Head of caudate nucleus (tissue), 42 donors: ENCODE data around the gene CETN1.

Experiments
- DNase-seq, 42 donors: peaks; one replicate each; pipeline versions ENCODE4 v3.0.0 to v3.0.0-alpha.2; 2020 to 2021; ENCODE audit warnings: mixed read lengths in 7 of 42
- intact Hi-C: fragments of 100-400 bp; cut with DNase I; formaldehyde crosslinking; loops from one replicate; pipeline ENCODE4 v1.15.0; 2022

Gene CETN1

GRCh38 chr18:574865-575645 is 5.1 kb upstream of the CETN1 start:
- intact Hi-C loops, result no loop called here
- no peak for DNase-seq

DNA sequence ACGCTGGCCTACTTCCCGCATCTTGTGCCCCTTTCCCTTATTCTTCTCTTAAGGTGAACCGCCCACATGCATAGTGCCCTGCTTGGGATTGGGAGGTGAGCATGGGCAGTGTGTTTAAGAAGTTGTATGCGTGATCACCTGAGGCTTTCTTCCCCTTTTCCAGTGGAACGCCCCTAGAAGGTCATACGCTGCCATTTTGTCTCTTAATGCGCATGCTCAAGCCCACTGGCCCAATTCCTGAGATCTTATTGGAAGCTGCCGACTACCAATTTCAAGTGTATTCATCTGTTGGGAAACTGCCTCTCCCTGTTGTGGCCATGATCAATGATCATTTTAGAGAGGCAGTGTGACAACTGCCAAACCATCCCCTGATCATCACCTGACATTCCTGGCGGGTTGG is 3.3 kb upstream of the CETN1 start:
- intact Hi-C loops, result no loop called here
- DNase-seq, result no peak

GRCh38 chr18:577643-578375 is 2.4 kb upstream of the CETN1 start:
- intact Hi-C loops, result no loop called here
- DNase-seq, result no peak

DNA sequence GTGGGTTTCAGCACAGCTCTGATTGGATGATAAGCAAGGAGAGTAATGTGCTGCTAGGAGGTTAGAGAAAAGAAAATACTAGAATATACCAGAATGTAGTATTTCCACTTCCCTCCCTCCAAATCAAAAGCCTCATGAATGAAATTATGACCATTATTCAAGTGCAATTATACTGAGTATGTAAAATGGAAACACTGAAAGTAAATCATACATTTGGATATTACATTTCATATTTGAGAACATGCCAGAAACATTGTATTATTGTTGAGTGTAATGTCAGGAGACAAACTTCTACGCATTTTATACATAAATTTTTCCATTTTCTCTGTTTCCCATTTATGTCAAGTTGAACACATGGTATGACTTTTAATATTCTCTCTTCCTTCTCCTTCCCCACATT is 942 bp upstream of the CETN1 start:
- intact Hi-C loops, result no loop called here

GRCh38 chr18:581096-581495 is 916 bp downstream of the CETN1 start:
- intact Hi-C loops, result no loop called here
- DNase-seq, result no peak

More for the DNA sequence above, 942 bp upstream of the CETN1 start:
- DNase-seq, result no peak

- DNase-seq, result peak in 20 of 42 donors; percentile 8 to 74 (median 32)
- intact Hi-C loops, result no loop called here
Measured at GRCh38 chr18:582465-582864, 2.3 kb downstream of the CETN1 start.

- intact Hi-C loops, result no loop called here
- DNase-seq, result no peak
Measured at GRCh38 chr18:595068-595467, 14.9 kb downstream of the CETN1 start.

- DNase-seq, result no peak
- intact Hi-C loops, result no loop called here
Measured at GRCh38 chr18:595571-595970, 15.4 kb downstream of the CETN1 start.

GRCh38 chr18:596288-596881 is 16.2 kb downstream of the CETN1 start:
- DNase-seq, result peak in 38 of 42 donors; percentile 16 to 86 (median 68)
- intact Hi-C loops, result no loop called here

DNA sequence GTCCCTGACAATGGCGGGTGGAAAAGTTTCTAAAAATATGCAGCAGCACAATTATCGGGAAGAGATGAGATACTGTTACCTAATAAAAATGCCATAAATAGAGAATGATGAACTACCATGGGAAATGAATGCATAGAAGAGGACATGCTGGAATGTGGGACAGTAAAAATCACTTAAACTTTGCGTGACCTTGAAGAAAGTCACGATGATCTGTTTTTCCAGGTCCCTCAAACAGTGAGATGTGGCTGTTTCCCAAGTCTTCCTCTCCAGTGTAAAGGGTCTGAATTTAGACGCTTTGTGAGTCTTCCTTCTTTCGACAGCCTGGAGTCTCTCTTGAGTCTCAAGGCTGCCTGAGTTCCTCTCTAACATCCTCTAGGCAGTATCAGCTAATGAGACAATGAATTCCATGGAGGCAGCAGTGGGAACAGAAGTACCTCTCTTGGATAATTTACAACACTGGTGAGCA is 18.0 kb downstream of the CETN1 start:
- peak in 1 of 42 donors; percentile 31 for DNase-seq
- intact Hi-C loops, result no loop called here

GRCh38 chr18:600107-600506 is 19.9 kb downstream of the CETN1 start:
- no peak for DNase-seq
- intact Hi-C loops, result no loop called here

DNA sequence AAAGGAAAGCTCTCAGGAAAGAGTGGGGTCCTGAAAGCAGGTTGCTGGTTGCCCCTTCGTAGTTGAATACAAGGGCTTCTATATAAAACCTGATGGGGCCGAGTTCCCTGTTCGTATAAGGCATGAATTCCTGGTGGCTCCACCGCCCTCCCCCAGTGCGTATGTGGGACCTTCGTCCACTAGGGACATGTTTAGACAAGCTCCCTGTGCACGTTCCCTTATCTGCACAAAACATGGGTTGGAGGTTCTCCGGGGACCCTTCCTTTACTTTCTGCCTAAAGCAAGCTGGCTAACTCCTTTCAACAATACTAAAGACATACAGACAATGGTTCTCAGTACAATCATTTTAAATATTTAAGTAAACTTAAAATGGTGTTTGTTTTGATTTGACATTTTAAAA is 24.6 kb downstream of the CETN1 start:
- no peak for DNase-seq
- intact Hi-C loops, result no loop called here

GRCh38 chr18:607930-608329 is 27.8 kb downstream of the CETN1 start:
- peak in 5 of 42 donors; percentile 22 to 30 (median 25) for DNase-seq
- intact Hi-C loops, result no loop called here

- intact Hi-C loops, result no loop called here
- no peak for DNase-seq
Measured at GRCh38 chr18:610214-610928, 30.2 kb downstream of the CETN1 start.

GRCh38 chr18:612156-612555 is 32.0 kb downstream of the CETN1 start:
- intact Hi-C loops, result no loop called here
- DNase-seq, result no peak

GRCh38 chr18:614193-614592 is 34.0 kb downstream of the CETN1 start:
- DNase-seq, result no peak
- intact Hi-C loops, result no loop called here

DNA sequence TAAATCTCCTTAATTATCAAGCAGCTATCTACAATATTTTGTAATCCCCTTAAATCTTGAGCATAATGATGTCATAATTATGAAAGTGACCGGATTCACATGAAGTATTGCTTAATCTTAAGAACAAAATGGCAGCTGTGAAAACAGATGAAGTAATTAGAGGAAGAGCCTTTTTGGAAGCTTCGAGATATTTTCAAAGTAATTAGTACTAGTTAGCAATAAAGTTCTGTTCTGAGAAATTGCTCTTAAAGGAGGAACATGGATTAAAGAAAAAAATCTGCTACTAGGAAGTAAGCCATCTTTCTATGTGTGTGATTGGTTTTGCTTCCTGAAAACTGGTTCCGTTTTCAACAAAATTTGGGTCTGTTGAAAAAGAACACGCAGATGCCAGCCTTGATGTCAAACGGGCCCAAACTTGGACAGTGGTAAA is 34.9 kb downstream of the CETN1 start:
- DNase-seq, result no peak
- intact Hi-C loops, result loop anchor here (5.0 kb wide), 1 partner anchor 323 kb away; no protein-coding TSS in a partner anchor

DNA sequence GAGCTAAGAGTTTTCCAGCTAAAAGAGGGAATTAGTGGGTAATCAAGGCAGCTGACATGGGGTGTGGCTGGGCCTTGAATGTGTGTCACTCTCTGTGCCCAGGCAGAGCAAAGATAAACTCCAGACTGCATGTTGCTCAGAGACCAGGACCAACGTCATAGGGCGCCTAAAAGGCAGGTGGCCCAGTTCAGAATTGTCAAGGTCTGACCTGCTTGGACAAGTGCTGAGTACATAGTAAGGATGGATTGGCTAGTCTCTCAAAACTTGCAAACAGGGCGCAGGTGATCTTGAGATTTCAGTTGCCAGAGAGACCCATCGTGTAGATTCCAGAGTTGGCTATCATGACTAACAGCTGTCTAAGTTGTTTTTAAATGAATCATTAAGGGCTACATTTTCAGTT is 35.6 kb downstream of the CETN1 start:
- no peak for DNase-seq
- intact Hi-C loops, result loop anchor here (5.0 kb wide), 1 partner anchor 323 kb away; no protein-coding TSS in a partner anchor

- peak in 6 of 42 donors; percentile 24 to 59 (median 36) for DNase-seq
- intact Hi-C loops, result loop anchor here (5.0 kb wide), 1 partner anchor 324 kb away; no protein-coding TSS in a partner anchor
Measured at GRCh38 chr18:616380-616995, 36.3 kb downstream of the CETN1 start.
